HPDE6-E6E7 (cell line): ENCODE measurements around the gene C22orf23.
"Not testable (repeated sequence)": the region's sequence is repeated elsewhere in the genome, so short reads cannot be mapped to it uniquely, and the experiment has no call there.

Experiments used
- DNase-seq: peaks from one replicate; pipeline ENCODE4 v3.0.0; 2011; ENCODE audit warnings: missing footprints; ENCODE audit errors: extremely low spot score

C22orf23 gene

GRCh38 chr22:37954686-37955085, 1.3 kb upstream of the C22orf23 start:
- no peak for DNase-seq

DNA sequence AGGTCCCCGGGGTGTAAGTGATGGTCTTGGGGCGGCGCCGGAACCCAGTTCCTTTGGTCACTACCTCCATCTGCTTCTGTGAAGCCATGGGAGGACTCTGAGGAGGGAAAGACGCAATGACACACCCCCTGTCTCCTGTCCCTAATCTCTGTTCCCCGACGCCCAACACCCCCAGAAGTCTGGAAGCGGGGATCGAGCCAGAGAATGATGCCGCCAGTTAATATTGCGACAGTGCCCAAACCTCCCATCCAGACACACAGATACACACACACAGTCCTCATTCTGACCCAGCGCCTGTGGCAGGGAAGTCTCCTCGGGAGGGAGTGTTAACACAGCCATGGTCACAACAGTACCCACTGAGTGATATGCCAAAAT, 352 bp downstream of the C22orf23 start:
- DNase-seq: no peak

DNA sequence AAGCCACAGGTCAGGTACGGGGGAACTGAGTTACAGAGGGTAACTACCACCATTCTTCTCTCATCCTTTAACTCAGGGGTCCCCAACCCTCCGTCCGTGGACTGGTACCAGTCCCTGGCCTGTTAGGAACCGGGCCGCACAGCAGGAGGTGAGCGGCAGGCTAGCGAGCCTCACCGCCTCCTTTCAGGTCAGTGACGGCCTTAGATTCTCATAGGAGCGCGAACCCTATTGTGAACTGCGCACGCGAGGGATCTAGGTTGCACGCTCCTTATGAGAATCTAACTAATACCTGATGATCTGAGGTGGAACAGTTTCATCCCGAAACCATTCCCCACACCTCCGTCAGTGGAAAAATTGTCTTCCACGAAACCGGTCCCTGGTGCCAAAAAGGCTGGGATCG, 772 bp downstream of the C22orf23 start:
- not testable (repeated sequence) for DNase-seq

- no peak for DNase-seq
Observed at GRCh38 chr22:37951305-37951704, 2.1 kb downstream of the C22orf23 start.

GRCh38 chr22:37947142-37947795, 6.1 kb downstream of the C22orf23 start:
- DNase-seq: not testable (repeated sequence)

DNA sequence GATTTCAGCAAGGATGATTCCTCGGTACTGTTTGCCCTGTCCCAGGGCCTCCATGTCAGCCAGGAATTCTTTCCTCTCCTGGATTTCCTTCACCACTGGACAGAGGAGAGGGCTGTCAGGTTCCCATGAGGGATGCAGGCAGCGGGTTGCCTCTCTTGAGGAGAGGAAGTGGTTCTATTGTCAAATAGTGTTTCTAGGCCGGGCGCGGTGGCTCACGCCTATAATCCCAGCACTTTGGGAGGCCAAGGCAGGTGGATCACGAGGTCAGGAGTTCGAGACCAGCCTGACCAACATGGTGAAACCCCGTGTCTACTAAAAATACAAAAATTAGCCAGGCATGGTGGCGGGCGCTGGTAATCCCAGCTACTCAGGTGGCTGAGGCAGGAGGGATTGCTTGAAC, 9.0 kb downstream of the C22orf23 start:
- not testable (repeated sequence) for DNase-seq

- DNase-seq: no peak
Observed at GRCh38 chr22:37943825-37944198, 9.6 kb downstream of the C22orf23 start.

DNA sequence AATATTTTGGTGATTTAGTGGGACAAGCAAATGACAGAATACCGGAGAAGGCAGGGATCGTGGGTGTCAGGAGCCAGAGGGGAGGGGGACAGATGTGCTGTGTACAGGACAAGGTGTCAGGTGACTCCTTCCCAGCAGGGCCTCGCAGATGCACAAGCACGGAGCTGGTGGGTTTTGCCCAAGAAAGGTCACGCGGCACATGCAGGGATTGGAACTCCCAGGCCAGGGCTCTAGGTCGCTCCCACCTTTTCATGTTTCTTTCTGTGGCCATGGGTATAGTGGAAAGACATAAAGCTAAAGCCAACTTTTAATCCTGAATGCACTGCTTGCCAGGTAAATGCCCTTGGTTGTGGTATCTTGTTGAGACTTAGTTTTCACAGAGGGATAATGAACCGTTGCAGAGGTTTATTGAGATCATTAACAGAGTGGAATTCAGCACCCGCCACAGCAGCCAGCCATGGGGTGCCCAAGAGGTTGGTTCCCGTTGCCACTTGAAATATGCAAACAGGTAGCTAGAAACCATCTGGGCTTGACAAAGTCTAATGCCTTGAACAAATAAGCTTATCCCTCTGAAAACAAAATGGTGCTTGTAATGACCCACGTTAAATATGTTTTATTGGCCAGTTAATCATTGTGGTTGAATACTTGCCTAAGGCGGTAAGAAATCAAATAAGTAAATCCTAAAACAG, 10.1 kb downstream of the C22orf23 start:
- no peak for DNase-seq

GRCh38 chr22:37942133-37942532, 11.3 kb downstream of the C22orf23 start:
- DNase-seq: no peak

GRCh38 chr22:37940698-37941376, 12.6 kb downstream of the C22orf23 start:
- no peak for DNase-seq

DNA sequence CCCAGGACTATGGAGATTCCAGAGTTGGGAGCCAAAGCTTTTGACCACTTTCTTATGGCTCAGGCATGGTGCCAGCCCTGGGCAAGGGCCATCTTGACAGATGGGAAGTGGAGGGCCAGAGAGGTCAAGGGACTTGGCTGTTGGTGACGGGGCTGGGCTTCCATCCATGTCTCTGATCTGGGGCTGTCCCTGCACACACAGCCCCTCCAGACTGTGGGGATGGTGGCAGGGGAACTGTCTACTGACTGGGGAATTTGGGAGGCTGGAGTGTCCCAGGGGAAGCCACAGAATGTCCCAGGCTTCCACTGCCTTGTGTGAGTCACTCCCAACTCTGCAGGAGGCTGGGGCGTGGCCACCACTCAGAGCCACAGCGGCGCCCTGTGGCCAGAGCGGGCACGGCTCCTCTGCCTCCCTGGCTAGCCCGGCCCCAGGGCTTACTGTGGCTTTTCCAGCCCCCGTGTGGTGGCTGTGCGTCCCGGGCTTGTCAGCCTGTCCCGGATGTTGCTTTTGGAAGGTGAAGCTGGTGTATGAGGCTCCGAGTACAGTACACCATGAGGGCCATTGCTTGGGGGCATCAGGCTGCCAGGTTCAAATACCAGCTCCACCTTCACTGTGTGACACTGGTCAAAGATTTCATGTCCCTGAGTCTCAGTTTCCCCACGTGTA, 19.6 kb downstream of the C22orf23 start:
- DNase-seq: peak; percentile 88

DNA sequence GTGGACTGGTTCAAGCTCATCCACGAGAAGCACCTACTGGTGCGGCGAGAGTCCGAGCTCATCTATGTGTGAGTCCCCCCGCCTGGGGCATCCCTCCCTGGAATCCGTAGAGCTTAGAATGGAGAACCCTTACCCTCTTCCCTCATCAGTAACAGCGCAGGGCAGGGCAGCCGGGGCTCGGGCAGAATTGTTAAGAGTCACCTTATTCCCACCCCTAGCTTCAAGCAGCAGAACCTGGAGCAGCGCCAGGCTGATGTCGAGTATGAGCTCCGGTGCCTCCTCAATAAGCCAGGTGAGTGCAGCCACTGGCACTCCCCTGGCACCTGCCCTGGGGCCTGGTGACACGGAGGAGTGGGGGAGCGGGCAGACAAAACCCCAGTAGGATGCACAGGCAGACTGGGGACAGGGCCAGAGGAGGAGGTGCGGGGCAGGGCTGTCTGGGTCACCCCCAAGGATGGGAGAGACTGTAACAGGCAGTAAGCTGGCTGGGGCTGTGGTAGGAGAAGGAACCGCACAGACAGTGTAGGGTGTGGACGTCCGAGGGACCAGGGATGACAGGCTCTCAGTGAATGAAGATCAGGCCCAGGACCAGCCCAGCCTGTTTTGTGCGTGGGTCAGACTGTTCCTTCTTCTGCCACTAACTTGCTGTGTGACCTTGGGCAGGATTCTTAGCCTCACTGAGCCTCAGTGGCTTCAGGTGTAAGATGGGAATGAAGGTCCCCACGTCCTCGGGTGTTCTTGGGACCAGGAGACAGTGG, 20.4 kb downstream of the C22orf23 start:
- DNase-seq: no peak

DNA sequence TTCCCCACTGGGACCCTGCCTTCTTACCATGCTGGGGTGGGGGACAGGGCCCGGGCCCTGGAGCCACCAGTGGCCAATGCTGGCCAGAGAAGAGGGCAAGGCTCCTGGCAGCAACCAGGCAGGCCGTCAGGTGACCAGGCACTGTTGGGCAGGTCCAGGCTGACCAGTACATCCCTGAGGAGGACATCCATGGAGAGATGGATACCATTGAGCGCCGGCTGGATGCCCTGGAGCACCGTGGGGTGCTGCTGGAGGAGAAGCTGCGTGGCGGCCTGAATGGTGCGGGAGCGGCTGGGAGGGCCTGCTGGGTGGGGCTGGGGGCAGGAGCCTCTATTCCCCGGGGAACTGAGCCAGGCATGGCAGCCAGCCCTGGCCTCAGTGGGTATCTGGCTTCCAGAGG, 21.0 kb downstream of the C22orf23 start:
- no peak for DNase-seq

GRCh38 chr22:37931893-37932389, 21.5 kb downstream of the C22orf23 start:
- DNase-seq: no peak

DNA sequence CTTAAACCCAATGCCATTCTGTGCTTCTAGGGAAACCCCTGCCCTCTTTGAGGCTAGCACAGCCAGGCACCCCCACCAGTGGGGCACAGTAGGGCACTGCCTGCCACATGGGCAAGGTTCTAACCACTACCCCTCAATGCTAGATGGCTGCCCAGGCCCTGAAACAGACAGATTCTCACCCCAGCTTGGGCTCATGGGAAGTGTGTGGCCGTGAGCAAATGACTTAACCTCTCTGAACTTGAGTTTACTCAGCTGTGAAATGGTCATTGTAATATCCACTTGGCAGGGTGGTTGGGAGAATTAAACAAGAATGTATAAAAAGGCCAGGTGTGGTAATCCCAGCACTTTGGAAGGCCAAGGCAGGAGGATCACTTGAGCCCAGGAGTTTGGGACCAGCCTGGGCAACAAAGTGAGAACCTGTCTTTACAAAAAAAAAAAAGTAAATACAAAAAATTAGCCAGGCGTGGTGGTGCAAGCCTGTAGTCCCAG, 22.4 kb downstream of the C22orf23 start:
- no peak for DNase-seq

DNA sequence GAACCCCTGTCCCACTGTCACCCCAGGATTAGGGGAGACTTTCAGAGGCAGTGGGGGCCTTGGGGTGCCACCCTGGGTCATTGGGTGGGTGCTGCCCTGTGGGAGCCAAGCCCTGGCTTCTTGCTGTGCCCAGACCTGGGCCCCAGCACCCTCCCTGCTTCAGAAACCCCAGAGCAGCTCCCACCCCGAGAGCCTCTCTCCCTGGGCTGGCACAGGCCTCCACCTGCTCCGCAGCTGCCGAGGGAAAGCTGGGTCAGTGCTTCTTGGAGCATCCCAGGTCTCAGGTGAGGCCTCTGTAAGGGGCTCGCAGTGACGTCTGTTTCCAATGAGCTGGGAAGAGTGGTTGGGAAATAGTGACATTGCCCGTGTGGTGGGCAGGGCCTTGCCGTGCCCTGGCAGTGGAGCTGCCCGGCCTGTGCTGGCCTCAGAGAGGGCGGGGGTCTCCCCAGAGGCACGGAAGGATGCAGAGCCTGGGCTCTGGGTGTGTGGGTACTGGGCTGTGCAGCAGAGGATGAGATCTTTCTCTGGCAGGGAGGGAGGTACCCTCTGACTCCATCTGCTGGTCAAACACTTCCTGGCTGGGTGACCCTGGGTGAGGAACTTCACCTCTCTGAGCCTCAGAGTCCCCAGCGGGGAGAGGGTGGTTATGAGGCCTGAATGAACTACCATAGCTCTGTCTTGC, 23.0 kb downstream of the C22orf23 start:
- no peak for DNase-seq

- DNase-seq: no peak
Observed at GRCh38 chr22:37929390-37929789, 24.0 kb downstream of the C22orf23 start.

DNA sequence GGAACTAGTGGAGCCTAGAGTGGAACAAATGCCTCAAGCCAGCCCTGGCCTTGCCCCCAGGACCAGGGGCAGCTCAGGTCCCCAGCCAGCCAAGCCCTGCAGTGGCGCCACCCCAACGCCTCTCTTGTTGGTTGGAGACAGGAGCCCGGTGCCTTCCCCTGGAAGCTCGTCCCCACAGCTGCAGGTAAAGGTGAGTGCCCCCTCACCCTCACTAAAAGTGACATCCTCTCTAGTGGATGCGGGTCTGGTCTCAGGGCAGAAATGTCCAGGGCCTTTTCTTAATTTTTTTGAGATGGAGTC, 25.8 kb downstream of the C22orf23 start:
- no peak for DNase-seq

- no peak for DNase-seq
Observed at GRCh38 chr22:37926771-37927636, 26.4 kb downstream of the C22orf23 start.

- no peak for DNase-seq
Observed at GRCh38 chr22:37926358-37926757, 27.0 kb downstream of the C22orf23 start.
